Breast epithelium (tissue), 3 donors: ENCODE results near the gene AP3S2.

Experiments used
- CTCF ChIP-seq, 3 donors: fragments of 450-650 bp; IDR thresholded peaks; one replicate each; pipeline ENCODE4 v1.5.1; 2016 to 2017; ENCODE audit warnings: antibody characterized with exemption in 3 of 3, mild to moderate bottlenecking in 3 of 3, moderate library complexity in 3 of 3
- POLR2AphosphoS5 ChIP-seq, 3 donors: sonication (generic); formaldehyde crosslinking; IDR thresholded peaks; one replicate each; pipeline ENCODE4 v1.6.1; 2017; ENCODE audit warnings: antibody characterized with exemption in 3 of 3

DNA sequence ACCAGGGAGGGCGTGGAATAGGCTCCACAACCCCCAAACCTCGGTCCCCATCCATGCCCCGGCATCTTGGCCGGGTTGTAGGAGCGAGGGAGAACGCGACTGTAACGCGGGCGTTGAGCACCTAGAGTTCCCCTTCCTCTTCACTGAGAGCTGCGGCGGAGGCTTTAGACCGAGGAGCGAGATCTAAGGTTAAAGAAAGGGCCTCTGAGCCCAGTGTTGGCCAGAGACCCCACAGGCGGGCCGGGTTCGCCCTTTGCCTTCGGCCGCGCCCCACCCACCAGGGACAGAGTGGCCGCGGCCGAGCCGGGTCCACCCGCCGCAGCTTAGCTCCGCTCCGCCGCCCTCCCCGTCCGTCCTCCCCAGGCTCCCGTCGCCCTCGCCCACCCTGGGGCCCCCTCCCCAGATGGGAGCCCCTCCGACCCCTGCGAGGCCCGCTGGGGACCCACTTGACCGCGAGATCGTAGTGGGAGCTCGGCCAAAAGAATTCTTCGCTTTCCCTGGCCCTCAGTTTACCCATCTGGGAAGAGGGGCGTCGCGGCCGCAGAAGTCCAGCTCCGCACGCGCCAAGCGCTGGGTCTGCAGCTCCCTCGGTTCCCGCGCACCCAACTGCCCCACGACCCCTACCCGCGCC lies 79.6 kb downstream of the AP3S2 start:
- no peak for TF ChIP-seq CTCF (IDR thresholded peaks at IDR 0.05)
- no peak for TF ChIP-seq POLR2AphosphoS5 (IDR thresholded peaks at IDR 0.05)
